HG02798 (cell line): ENCODE data around the gene NKX6-2.
"Not testable (repeated sequence)": the region's sequence is repeated elsewhere in the genome, so short reads cannot be mapped to it uniquely, and the experiment has no call there.

Experiments used
- ATAC-seq: cut with Tn5 transposase; IDR thresholded peaks from one replicate; pipeline ENCODE4 v1.9.1; 2021; ENCODE audit warnings: mild to moderate bottlenecking; ENCODE audit not compliant: unreplicated experiment, poor library complexity

The NKX6-2 gene

GRCh38 chr10:132743196-132743924, 42.6 kb downstream of the NKX6-2 start:
- not testable (repeated sequence) for ATAC-seq

GRCh38 chr10:132742837-132743194, 43.1 kb downstream of the NKX6-2 start:
- ATAC-seq: no peak

- no peak for ATAC-seq
Observed at GRCh38 chr10:132742167-132742836, 43.6 kb downstream of the NKX6-2 start.

- no peak for ATAC-seq
Observed at GRCh38 chr10:132740588-132740987, 45.4 kb downstream of the NKX6-2 start.

GRCh38 chr10:132739225-132739613, 46.7 kb downstream of the NKX6-2 start:
- ATAC-seq: no peak

- ATAC-seq: no peak
Observed at GRCh38 chr10:132738454-132739224, 47.3 kb downstream of the NKX6-2 start.

- ATAC-seq: no peak
Observed at GRCh38 chr10:132737390-132738048, 48.4 kb downstream of the NKX6-2 start.

GRCh38 chr10:132735923-132736391, 50.0 kb downstream of the NKX6-2 start:
- no peak for ATAC-seq

- ATAC-seq: no peak
Observed at GRCh38 chr10:132735341-132735775, 50.6 kb downstream of the NKX6-2 start.

GRCh38 chr10:132733926-132734325, 52.0 kb downstream of the NKX6-2 start:
- no peak for ATAC-seq
